Smooth muscle cell of the brain vasculature (primary cell): Measurements from ENCODE around the gene SLC10A7.

Source experiments
- DNase-seq: peaks from one replicate; pipeline ENCODE4 v3.0.0-alpha.2; 2012; ENCODE audit warnings: low read depth, low spot score

The SLC10A7 gene

GRCh38 chr4:146257511-146257910 lies 264.2 kb downstream of the SLC10A7 start:
- DNase-seq: no peak

GRCh38 chr4:146256328-146256727 lies 265.4 kb downstream of the SLC10A7 start:
- no peak for DNase-seq

- no peak for DNase-seq
Measured at GRCh38 chr4:146255874-146256273, 265.9 kb downstream of the SLC10A7 start.

- DNase-seq: no peak
Measured at GRCh38 chr4:146255463-146255862, 266.3 kb downstream of the SLC10A7 start.

- no peak for DNase-seq
Measured at GRCh38 chr4:146252969-146253611, 268.6 kb downstream of the SLC10A7 start.

- DNase-seq: no peak
Measured at GRCh38 chr4:146247356-146247755, 274.4 kb downstream of the SLC10A7 start.

- no peak for DNase-seq
Measured at GRCh38 chr4:146246381-146246780, 275.4 kb downstream of the SLC10A7 start.

- DNase-seq: no peak
Measured at GRCh38 chr4:146245850-146246249, 275.9 kb downstream of the SLC10A7 start.

- DNase-seq: no peak
Measured at GRCh38 chr4:146245246-146245645, 276.5 kb downstream of the SLC10A7 start.

- no peak for DNase-seq
Measured at GRCh38 chr4:146244496-146244895, 277.2 kb downstream of the SLC10A7 start.

- no peak for DNase-seq
Measured at GRCh38 chr4:146243883-146244277, 277.9 kb downstream of the SLC10A7 start.

- no peak for DNase-seq
Measured at GRCh38 chr4:146243141-146243882, 278.4 kb downstream of the SLC10A7 start.

GRCh38 chr4:146238107-146238506 lies 283.6 kb downstream of the SLC10A7 start:
- DNase-seq: no peak

GRCh38 chr4:146237092-146237491 lies 284.6 kb downstream of the SLC10A7 start:
- DNase-seq: no peak

GRCh38 chr4:146236216-146236615 lies 285.5 kb downstream of the SLC10A7 start:
- DNase-seq: no peak

- DNase-seq: no peak
Measured at GRCh38 chr4:146235654-146236177, 286.0 kb downstream of the SLC10A7 start.

GRCh38 chr4:146232131-146232722 lies 289.5 kb downstream of the SLC10A7 start:
- DNase-seq: no peak

GRCh38 chr4:146229406-146229805 lies 292.3 kb downstream of the SLC10A7 start:
- DNase-seq: no peak

- no peak for DNase-seq
Measured at GRCh38 chr4:146224326-146224966, 297.3 kb downstream of the SLC10A7 start.

- no peak for DNase-seq
Measured at GRCh38 chr4:146222313-146222712, 299.4 kb downstream of the SLC10A7 start.

GRCh38 chr4:146214238-146214637 lies 307.5 kb downstream of the SLC10A7 start, which contains the start of gene REELD1:
TSS of gene REELD1 (plus strand) at chr4:146214538. CDS start at chr4:146216953, 2,415 bp downstream.
- no peak for DNase-seq

GRCh38 chr4:146212781-146213180 lies 309.0 kb downstream of the SLC10A7 start:
- no peak for DNase-seq
